ENCODE results near the gene NAALADL2. TPM values are rescaled to one million over a fixed set of nuclear protein-coding genes. Genes with fewer than 3 reads are reported as not detected.
"Not testable (repeated sequence)": the region's sequence is repeated elsewhere in the genome, so short reads cannot be mapped to it uniquely, and the experiment has no call there.

The NAALADL2 gene
- total RNA-seq, 4 donors from 2014 or later: 3.8 to 20.3 (median 8.6) TPM

- Histone ChIP-seq H3K4me3 (no peak overlapping the region), H3K27ac (replicated peaks in 1 of 4) (no peak overlapping the region), H3K9me3 (no peaks in the 10 kb centered on the region), H3K4me1 (no peaks in the 10 kb centered on the region), H3K36me3 (no peaks in the 10 kb centered on the region), H3K27me3 (no peaks in the 10 kb centered on the region)
- DNase-seq (ENCODE audit: extremely low spot score): no peak
- 94% methylated on average over 9 of the region's 9 CpGs for WGBS
- intact Hi-C loops (cut with DNase I): no loop called here
- no peak for TF ChIP-seq POLR2A (IDR thresholded peaks at IDR 0.05; ENCODE audit: low read depth)
- TF ChIP-seq POLR2AphosphoS5 (IDR thresholded peaks at IDR 0.05): no peak
- no peak for TF ChIP-seq EP300 (IDR thresholded peaks at IDR 0.05)
- no peak for TF ChIP-seq CTCF (IDR thresholded peaks at IDR 0.05)
Measured at GRCh38 chr3:175269394-175269793, 410.3 kb downstream of the NAALADL2 start.

- TF ChIP-seq POLR2A (IDR thresholded peaks at IDR 0.05; ENCODE audit: low read depth) (no peak), POLR2AphosphoS5 (IDR thresholded peaks at IDR 0.05) (no peak), EP300 (IDR thresholded peaks at IDR 0.05) (no peak), CTCF (IDR thresholded peaks at IDR 0.05) (no peak)
- no peak for DNase-seq (ENCODE audit: extremely low spot score)
- 73% methylated on average over 5 of the region's 5 CpGs for WGBS
Measured at GRCh38 chr3:175270198-175270837, 411.2 kb downstream of the NAALADL2 start.

GRCh38 chr3:175270866-175271265 lies 411.7 kb downstream of the NAALADL2 start:
- no peak overlapping the region for H3K4me3 ChIP-seq
- H3K27ac ChIP-seq (replicated peaks in 1 of 4): no peak overlapping the region
- no peaks in the 10 kb centered on the region for H3K9me3 ChIP-seq
- intact Hi-C loops (cut with DNase I): no loop called here
- no peaks in the 10 kb centered on the region for H3K27me3 ChIP-seq
- H3K4me1 ChIP-seq: no peaks in the 10 kb centered on the region
- no peak for TF ChIP-seq CTCF (IDR thresholded peaks at IDR 0.05)
- no peak for TF ChIP-seq POLR2A (IDR thresholded peaks at IDR 0.05; ENCODE audit: low read depth)
- DNase-seq (ENCODE audit: extremely low spot score): no peak
- no peaks in the 10 kb centered on the region for H3K36me3 ChIP-seq

More at GRCh38 chr3:175270198-175270837, 411.2 kb downstream of the NAALADL2 start:
- Histone ChIP-seq H3K4me1 (no peaks in the 10 kb centered on the region), H3K27ac (replicated peaks in 1 of 4) (no peak overlapping the region), H3K9me3 (no peaks in the 10 kb centered on the region), H3K36me3 (no peaks in the 10 kb centered on the region), H3K4me3 (no peak overlapping the region), H3K27me3 (no peaks in the 10 kb centered on the region)
- intact Hi-C loops (cut with DNase I): no loop called here

- 97% methylated on average over 11 of the region's 11 CpGs for WGBS
Measured at GRCh38 chr3:175271465-175271864, 412.3 kb downstream of the NAALADL2 start.

GRCh38 chr3:175272392-175272791 lies 413.3 kb downstream of the NAALADL2 start:
- H3K4me3 ChIP-seq: no peak overlapping the region
- H3K27me3 ChIP-seq: no peaks in the 10 kb centered on the region
- DNase-seq (ENCODE audit: extremely low spot score): no peak
- TF ChIP-seq EP300 (IDR thresholded peaks at IDR 0.05) (no peak), POLR2AphosphoS5 (IDR thresholded peaks at IDR 0.05) (no peak), CTCF (IDR thresholded peaks at IDR 0.05) (no peak)
- no peak overlapping the region for H3K27ac ChIP-seq (replicated peaks in 1 of 4)
- no peaks in the 10 kb centered on the region for H3K9me3 ChIP-seq
- WGBS: 94% methylated on average over 1 of the region's 1 CpG
- H3K4me1 ChIP-seq: no peaks in the 10 kb centered on the region
- intact Hi-C loops (cut with DNase I): no loop called here
- no peaks in the 10 kb centered on the region for H3K36me3 ChIP-seq

More at GRCh38 chr3:175271465-175271864, 412.3 kb downstream of the NAALADL2 start:
- H3K4me3 ChIP-seq; intact Hi-C loops (cut with DNase I); H3K27ac ChIP-seq (replicated peaks in 1 of 4); H3K4me1 ChIP-seq; H3K9me3 ChIP-seq; DNase-seq (ENCODE audit: extremely low spot score); H3K36me3 ChIP-seq; H3K27me3 ChIP-seq: not testable (repeated sequence)
